ENCODE data around the gene IGBP1. TPM values are rescaled to one million over a fixed set of nuclear protein-coding genes. Genes with fewer than 3 reads are reported as not detected.
"Not testable (repeated sequence)": the region's sequence is repeated elsewhere in the genome, so short reads cannot be mapped to it uniquely, and the experiment has no call there.

IGBP1 gene
- polyA plus RNA-seq, 1 of the 3 experiments (the other 2 are of a cell fraction), result 49.4 TPM

- POLR2A ChIA-PET, result no interaction called here
- H3K27me3 ChIP-seq (ENCODE audit: insufficient read depth), result peaks cover 5% of the 10 kb centered on the region; the same call in 1 of the 2 replicates
Observed at GRCh38 chrX:70208479-70208878, 75.2 kb downstream of the IGBP1 start.

DNA sequence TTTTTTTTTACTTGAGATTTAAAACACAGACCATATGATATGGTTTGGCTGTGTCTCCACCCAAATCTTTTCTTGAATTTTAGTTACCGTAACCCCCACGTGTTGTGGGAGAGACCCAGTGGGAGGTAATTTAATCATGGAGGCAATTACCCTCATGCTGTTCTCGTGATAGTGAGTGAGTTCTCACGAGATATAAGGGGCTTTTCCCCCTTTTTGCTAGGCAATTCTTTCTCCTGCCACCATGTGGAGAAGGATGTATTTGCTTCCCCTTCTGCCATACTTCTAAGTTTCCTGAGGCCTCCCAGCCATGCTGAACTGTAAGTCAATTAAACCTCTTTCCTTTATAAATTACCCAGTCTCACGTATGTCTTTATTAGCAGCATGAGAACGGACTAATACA is 76.3 kb downstream of the IGBP1 start:
- H3K27ac ChIP-seq (ENCODE audit: low read depth in 2 of 2, low read length in 1 of 2); H3K79me2 ChIP-seq (ENCODE audit: insufficient read depth); CTCF ChIA-PET; DNase-seq; H3F3A ChIP-seq (replicated peaks; ENCODE audit: insufficient read depth); POLR2A ChIA-PET; H3K36me3 ChIP-seq (replicated peaks in 1 of 2; ENCODE audit: control insufficient read depth in 1 of 2, insufficient read depth in 2 of 2, low read length in 1 of 2); H4K20me1 ChIP-seq (ENCODE audit: insufficient read depth); H3K4me2 ChIP-seq; H3K27me3 ChIP-seq (ENCODE audit: insufficient read depth); H2AFZ ChIP-seq (ENCODE audit: low read depth); H3K4me1 ChIP-seq (ENCODE audit: control insufficient read depth in 1 of 2, insufficient read depth in 2 of 2, low read depth in 1 of 2, low read length in 1 of 2); H3K9me3 ChIP-seq; H3K9ac ChIP-seq; H3K4me3 ChIP-seq (ENCODE audit: low read depth in 2 of 2, low read length in 1 of 2); H3K9me2 ChIP-seq: not testable (repeated sequence)
- 4% methylated on average over 6 of the region's 6 CpGs for WGBS (ENCODE audit: low lambda C conversion rate)

More at GRCh38 chrX:70208479-70208878, 75.2 kb downstream of the IGBP1 start:
- TF ChIP-seq NFIC (IDR thresholded peaks at IDR 0.05; ENCODE audit: borderline replicate concordance), result no peak
- TF ChIP-seq ZBTB33 (IDR thresholded peaks at IDR 0.05; ENCODE audit: borderline replicate concordance, low read depth), result no peak
- CTCF ChIA-PET, result no interaction called here
- H3F3A ChIP-seq (replicated peaks; ENCODE audit: insufficient read depth), result no peaks in the 10 kb centered on the region
- no peak overlapping the region for H2AFZ ChIP-seq (ENCODE audit: low read depth)
- H3K9ac ChIP-seq, result no peak overlapping the region
- no peak overlapping the region for H3K4me3 ChIP-seq (ENCODE audit: low read depth in 2 of 2, low read length in 1 of 2)
- H3K4me1 ChIP-seq (ENCODE audit: control insufficient read depth in 1 of 2, insufficient read depth in 2 of 2, low read depth in 1 of 2, low read length in 1 of 2), result no peaks in the 10 kb centered on the region
- no peaks in the 10 kb centered on the region for H4K20me1 ChIP-seq (ENCODE audit: insufficient read depth)
- no peak overlapping the region for H3K4me2 ChIP-seq
- no peaks in the 10 kb centered on the region for H3K9me3 ChIP-seq
- DNase-seq, result no peak
- no peak overlapping the region for H3K27ac ChIP-seq (ENCODE audit: low read depth in 2 of 2, low read length in 1 of 2)
- H3K36me3 ChIP-seq (replicated peaks in 1 of 2; ENCODE audit: control insufficient read depth in 1 of 2, insufficient read depth in 2 of 2, low read length in 1 of 2), result no peaks in the 10 kb centered on the region
- H3K9me2 ChIP-seq, result no peaks in the 10 kb centered on the region
- H3K79me2 ChIP-seq (ENCODE audit: insufficient read depth), result no peaks in the 10 kb centered on the region

Other genes with a start within 250 kb of the IGBP1 start
- 0.13 and 0.15 TPM in 2 replicates for gene AWAT2, start 83.5 kb upstream of the IGBP1 start, polyA plus RNA-seq (2012; rRNA removed)
- not detected in 2 replicates for gene OTUD6A, start 71.0 kb upstream of the IGBP1 start, polyA plus RNA-seq (2012; rRNA removed)
- 0.05 TPM in 1 of 2 replicates, not detected in the other for gene DGAT2L6, start 44.0 kb downstream of the IGBP1 start, polyA plus RNA-seq (2012; rRNA removed)
- gene AWAT1, start 101.2 kb downstream of the IGBP1 start, polyA plus RNA-seq (2012; rRNA removed), result not detected in 2 replicates
- gene P2RY4, start 126.8 kb downstream of the IGBP1 start, polyA plus RNA-seq (2012; rRNA removed), result 0.05 and 0.06 TPM in 2 replicates
- gene ARR3, start 134.9 kb downstream of the IGBP1 start, polyA plus RNA-seq (2012; rRNA removed), result not detected in 2 replicates
- not detected in 2 replicates for gene RAB41, start 148.7 kb downstream of the IGBP1 start, polyA plus RNA-seq (2012; rRNA removed)
- 169 and 190 TPM in 2 replicates for gene PDZD11, start 156.5 kb downstream of the IGBP1 start, polyA plus RNA-seq (2012; rRNA removed)
- 11.0 and 11.5 TPM in 2 replicates for gene KIF4A, start 156.7 kb downstream of the IGBP1 start, polyA plus RNA-seq (2012; rRNA removed)